MCF 10A (cell line): Measurements from ENCODE around the gene MSI2. TPM values are rescaled to one million over a fixed set of nuclear protein-coding genes. Genes with fewer than 3 reads are reported as not detected.

ENCODE experiments used
- BruUV-seq: library from RNA; stranded (reverse); fragments of 400-500 nt; replicated peaks from 2 replicates; lab custom pipeline; 2021; lab: Mats Ljungman, UMichigan
- CTCF ChIA-PET: fragments of 300-600 bp; sonication (Branson Sonifier 250); formaldehyde crosslinking; extraction: SDS; loops from one replicate; lab custom pipeline; 2021; ENCODE audit warnings: antibody characterized with exemption, inconsistent platforms; lab: Yijun Ruan, JAX
- POLR2A ChIA-PET: fragments of 300-600, 350-650 bp; sonication (Branson Sonifier 250); formaldehyde crosslinking; extraction: SDS; loops from one replicate; lab custom pipeline; 2020; ENCODE audit warnings: antibody characterized with exemption, inconsistent platforms; lab: Yijun Ruan, JAX
- DNase-seq: peaks from one replicate; pipeline ENCODE4 v3.0.0-alpha.2; 2018; ENCODE audit not compliant: unreplicated experiment
- H3K27ac Mint-ChIP-seq: one replicate; pipeline ENCODE4 v1.8.0; 2022; ENCODE audit warnings: mild to moderate bottlenecking, low read depth, mixed read lengths; ENCODE audit not compliant: unreplicated experiment
- H3K27me3 Mint-ChIP-seq: one replicate; pipeline ENCODE4 v1.8.0; 2022; ENCODE audit warnings: mixed read lengths; ENCODE audit not compliant: insufficient read depth, unreplicated experiment
- H3K36me3 Mint-ChIP-seq: one replicate; pipeline ENCODE4 v1.8.0; 2022; ENCODE audit warnings: mild to moderate bottlenecking, moderate library complexity, mixed read lengths; ENCODE audit not compliant: insufficient read depth, unreplicated experiment
- H3K4me1 Mint-ChIP-seq: one replicate; pipeline ENCODE4 v1.8.0; 2022; ENCODE audit warnings: mixed read lengths; ENCODE audit not compliant: insufficient read depth, unreplicated experiment
- H3K4me3 Mint-ChIP-seq: one replicate; pipeline ENCODE4 v1.8.0; 2022; ENCODE audit warnings: mild to moderate bottlenecking, moderate library complexity, mixed read lengths; ENCODE audit not compliant: unreplicated experiment
- H3K9me3 Mint-ChIP-seq: one replicate; pipeline ENCODE4 v1.8.0; 2022; ENCODE audit warnings: mixed read lengths; ENCODE audit not compliant: unreplicated experiment
- CTCF ChIP-seq: fragments of 200-600 bp; IDR thresholded peaks from one replicate; pipeline ENCODE4 v1.8.0; 2022; ENCODE audit warnings: antibody characterized with exemption, mild to moderate bottlenecking; ENCODE audit not compliant: unreplicated experiment
- intact Hi-C: fragments of 100-400 bp; cut with micrococcal nuclease; formaldehyde crosslinking; loops from 2 replicates; pipeline ENCODE4 v1.14.1; 2022
- total RNA-seq: library from RNA; stranded (reverse); gene quantifications from 2 replicates; pipeline ENCODE4 v1.2.3, GENCODE V29; 2022

Gene MSI2
- total RNA-seq, 1 experiment from 2014 or later, result 60.6 TPM

GRCh38 chr17:57580055-57580739, 323.9 kb downstream of the MSI2 start:
- intact Hi-C loops, result no loop called here
- peaks cover 16% of the 10 kb centered on the region for H3K4me1 Mint-ChIP-seq
- DNase-seq, result no peak
- no peak overlapping the region for H3K27ac Mint-ChIP-seq
- CTCF ChIA-PET, result interaction anchor here (1.4 kb wide), 1 partner anchor 18 kb away, joined by 3 read pairs; no protein-coding TSS in a partner anchor
- no peaks in the 10 kb centered on the region for H3K27me3 Mint-ChIP-seq
- H3K9me3 Mint-ChIP-seq, result no peaks in the 10 kb centered on the region
- POLR2A ChIA-PET, result no interaction called here
- no peak for TF ChIP-seq CTCF
- BruUV-seq, result no TSS peak
- no peak overlapping the region for H3K4me3 Mint-ChIP-seq
- peaks cover 6% of the 10 kb centered on the region for H3K36me3 Mint-ChIP-seq

DNA sequence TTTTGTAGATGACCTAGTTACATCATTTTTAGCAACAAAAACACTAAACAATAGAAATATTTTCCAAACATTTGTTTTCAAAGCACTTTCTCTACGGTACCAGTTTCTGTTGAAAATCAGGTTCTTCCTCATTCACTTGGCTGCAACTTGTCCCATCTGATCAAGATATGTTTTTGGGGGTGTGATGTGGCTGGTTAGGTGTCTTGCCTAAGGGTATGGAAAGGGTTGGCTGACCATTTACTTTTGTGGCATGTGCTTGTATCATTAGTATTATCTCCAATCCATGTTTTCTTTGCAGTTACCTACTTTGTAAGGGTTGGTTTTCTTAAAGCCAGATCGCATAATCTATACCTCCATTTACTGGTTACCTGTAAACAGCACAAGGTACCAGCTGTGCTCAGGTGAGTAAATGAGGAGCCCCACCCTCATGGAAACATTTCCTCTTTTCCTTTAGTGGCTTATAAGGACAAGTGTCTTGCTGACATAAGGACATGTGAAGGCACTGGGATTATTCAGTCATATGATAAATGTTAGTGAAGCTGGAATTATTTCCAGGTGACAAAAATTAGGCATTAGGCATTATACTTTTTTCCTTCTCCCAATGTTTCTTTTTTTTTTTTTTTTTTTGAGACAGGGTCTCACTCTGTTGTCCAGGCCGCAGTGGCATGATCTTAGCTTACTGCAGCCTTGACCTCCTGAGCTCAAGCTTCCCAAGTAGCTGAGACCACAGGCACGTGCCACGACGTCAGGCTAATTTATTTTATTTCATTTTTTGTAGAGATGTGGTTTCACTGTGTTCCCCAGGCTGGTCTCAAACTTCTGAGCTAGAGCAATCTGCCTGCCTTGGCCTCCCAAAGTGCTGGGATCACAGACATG, 326.8 kb downstream of the MSI2 start:
- Mint-ChIP-seq H3K36me3 (peaks cover 6% of the 10 kb centered on the region), H3K27ac (no peak overlapping the region), H3K4me1 (peaks cover 14% of the 10 kb centered on the region), H3K4me3 (no peak overlapping the region), H3K27me3 (no peaks in the 10 kb centered on the region), H3K9me3 (no peaks in the 10 kb centered on the region)
- intact Hi-C loops, result no loop called here
- DNase-seq, result no peak
- TF ChIP-seq CTCF, result no peak
- CTCF ChIA-PET, result interaction anchor here (0.5 to 1.0 kb wide), 4 partner anchors 9 to 340 kb away, joined by 3 to 5 read pairs (median 3); no protein-coding TSS in a partner anchor
- BruUV-seq, result no TSS peak
- POLR2A ChIA-PET, result no interaction called here

GRCh38 chr17:57584050-57584551, 327.8 kb downstream of the MSI2 start:
- ChIA-PET POLR2A (no interaction called here), CTCF (interaction anchor here (0.5 to 1.3 kb wide), 4 partner anchors 10 to 341 kb away, joined by 3 to 8 read pairs (median 4); no protein-coding TSS in a partner anchor)
- Mint-ChIP-seq H3K4me1 (peaks cover 16% of the 10 kb centered on the region), H3K36me3 (peaks cover 6% of the 10 kb centered on the region), H3K4me3 (no peak overlapping the region), H3K27me3 (no peaks in the 10 kb centered on the region), H3K9me3 (no peaks in the 10 kb centered on the region), H3K27ac (no peak overlapping the region)
- BruUV-seq, result no TSS peak
- intact Hi-C loops, result no loop called here
- DNase-seq, result no peak
- no peak for TF ChIP-seq CTCF
